NCI-H1105 treated with DMSO at 0.1 percent for 48 hours (cell line): ENCODE data around the gene LINC01488.

ENCODE experiments used
- DNase-seq: peaks from one replicate; lab custom pipeline; 2025; lab: John Stamatoyannopoulos, UW

The LINC01488 gene

GRCh38 chr11:69463995-69464960 is 17.2 kb upstream of the LINC01488 start:
- no peak for DNase-seq

DNA sequence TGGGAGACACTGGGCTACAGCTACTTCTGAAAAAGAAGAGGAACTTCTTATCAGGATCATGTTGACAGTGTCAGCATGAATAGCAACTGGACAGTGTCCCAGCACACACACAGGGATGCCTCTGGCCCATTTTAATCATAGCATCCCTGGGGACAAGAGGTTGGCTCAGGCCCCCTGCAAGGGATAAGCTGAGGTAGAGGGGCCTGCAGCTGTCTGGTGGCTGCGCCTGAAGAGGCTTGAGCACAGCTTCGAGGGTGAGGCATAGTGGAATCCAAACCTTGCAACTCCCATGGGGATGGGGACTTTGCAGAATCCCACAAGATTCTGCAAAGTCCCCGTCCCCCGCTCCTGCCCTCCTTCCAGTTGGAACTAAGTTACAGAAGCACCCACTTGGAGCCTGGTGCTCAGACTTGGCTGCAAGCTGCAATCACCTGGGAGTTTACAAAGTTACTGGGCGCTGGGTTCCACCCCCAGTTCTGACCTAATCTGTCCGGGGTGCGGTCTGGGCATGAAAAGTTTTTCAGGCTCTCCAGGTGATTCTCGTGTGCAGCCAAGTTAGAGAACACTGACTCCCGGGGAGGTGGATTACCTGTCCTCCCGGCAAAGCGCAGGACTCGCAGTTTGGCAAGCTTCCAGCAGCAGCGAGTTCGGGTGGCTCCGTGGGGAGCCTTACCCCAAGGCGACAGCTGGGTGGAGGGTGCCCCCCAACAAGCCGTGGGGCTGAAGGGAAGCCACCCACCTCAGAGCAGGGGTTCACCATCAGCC is 16.0 kb upstream of the LINC01488 start:
- DNase-seq = no peak

- DNase-seq = no peak
Observed at GRCh38 chr11:69466039-69466438, 15.4 kb upstream of the LINC01488 start.

DNA sequence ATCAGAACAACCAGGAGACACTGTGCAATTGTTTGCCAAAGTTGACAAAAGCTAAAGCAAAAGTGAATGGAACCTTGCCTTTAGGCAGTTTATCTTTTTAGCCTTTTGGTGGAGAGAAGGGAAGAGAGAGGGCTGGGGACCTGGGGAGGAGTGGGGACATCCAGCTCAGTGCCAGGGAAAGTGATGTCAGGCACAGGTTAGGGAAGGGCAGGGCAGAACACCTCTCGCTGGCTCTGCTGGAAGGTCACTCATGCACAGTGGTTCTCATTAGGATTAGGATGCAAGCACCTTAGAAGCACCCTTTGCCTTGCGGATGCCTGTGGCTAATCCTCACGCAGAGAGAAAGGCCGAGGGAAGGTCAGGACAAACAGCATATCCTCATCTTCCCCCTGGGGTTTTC is 14.3 kb upstream of the LINC01488 start:
- no peak for DNase-seq

DNA sequence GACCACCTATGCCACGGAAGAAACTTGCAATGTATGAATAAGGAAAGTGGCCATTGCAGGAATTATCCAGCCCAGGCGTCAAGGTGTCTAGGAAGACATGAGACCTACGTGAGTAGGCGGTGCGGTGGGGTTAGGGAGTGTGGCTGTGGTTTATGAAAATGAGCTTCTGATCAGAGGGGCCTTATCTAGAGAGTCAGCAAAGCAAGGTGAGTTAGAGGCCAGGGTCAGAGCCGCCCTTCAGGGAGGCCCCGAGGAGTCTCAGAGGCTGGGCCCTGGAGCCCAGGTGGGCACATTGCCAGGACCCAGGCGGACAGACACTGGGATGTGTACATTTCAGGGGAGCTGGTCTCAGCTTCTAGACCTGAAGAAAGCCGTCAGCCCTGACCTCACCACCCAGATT is 13.8 kb upstream of the LINC01488 start:
- DNase-seq = no peak

GRCh38 chr11:69468221-69468620 is 13.2 kb upstream of the LINC01488 start:
- no peak for DNase-seq

GRCh38 chr11:69468911-69469885 is 12.3 kb upstream of the LINC01488 start:
- no peak for DNase-seq

DNA sequence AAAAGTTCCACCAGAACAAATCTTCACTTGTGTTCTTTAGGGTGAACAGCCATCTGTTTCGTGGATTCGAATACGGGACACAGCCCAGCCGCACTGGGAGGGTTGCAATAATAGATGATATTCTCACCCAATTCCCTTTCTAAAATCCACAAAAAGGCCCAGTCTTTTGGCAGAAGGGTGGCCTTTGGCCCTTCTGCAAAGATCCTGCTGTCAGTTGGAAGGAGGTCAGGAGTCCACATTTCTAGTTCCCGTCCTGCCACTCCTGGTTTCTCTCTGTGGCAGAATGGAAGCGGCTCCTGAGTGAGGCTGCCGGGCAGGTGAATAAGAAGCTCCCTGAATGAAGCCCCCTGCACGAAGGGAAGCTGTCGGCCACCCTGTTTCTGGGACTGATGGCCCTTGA is 11.2 kb upstream of the LINC01488 start:
- DNase-seq = no peak

DNA sequence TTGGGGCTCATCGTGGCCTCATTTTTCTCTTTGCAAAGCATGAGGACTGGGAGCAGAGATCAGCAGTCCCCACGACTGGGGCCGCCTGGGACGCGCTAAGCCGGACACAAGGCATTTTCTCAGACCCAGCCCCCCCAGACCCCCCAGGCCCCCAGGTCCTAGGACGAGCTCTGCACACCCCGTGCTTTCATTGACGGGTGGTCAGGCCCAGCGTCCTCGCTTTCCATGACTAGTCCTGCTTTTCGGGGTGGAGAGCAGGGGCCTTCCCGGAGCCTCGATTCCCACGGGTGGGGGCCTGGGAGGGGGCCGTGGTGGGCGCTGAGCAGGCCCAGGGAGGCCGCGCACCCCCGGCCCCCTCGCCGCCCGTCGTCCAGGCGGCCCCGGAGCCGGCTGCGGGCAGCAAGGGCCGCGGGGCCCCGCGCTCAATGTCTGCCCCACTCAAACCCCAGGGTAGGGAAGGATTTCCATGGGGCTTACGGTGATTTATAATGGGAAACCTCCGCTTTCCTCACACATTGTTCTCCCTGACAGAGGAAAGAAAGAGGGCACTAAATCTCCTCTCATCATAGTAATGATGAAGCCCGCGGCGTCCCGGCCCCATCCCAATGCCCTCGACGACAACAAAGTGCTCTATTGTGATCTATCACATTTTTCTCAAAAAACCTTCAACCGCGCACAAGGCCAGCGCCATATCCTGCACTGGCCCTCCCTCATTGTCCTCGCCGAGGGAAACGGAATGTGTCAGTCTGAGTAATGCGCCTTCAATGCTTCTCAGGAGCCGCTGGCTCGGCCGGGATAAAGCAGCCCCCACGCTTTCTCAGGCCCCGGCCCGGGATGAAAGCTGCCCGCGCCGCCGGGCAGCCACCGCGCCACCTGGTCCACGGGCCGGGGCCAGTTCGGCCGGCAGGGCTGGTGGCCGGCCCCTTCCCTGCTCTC is 10.4 kb upstream of the LINC01488 start:
- DNase-seq = no peak

DNA sequence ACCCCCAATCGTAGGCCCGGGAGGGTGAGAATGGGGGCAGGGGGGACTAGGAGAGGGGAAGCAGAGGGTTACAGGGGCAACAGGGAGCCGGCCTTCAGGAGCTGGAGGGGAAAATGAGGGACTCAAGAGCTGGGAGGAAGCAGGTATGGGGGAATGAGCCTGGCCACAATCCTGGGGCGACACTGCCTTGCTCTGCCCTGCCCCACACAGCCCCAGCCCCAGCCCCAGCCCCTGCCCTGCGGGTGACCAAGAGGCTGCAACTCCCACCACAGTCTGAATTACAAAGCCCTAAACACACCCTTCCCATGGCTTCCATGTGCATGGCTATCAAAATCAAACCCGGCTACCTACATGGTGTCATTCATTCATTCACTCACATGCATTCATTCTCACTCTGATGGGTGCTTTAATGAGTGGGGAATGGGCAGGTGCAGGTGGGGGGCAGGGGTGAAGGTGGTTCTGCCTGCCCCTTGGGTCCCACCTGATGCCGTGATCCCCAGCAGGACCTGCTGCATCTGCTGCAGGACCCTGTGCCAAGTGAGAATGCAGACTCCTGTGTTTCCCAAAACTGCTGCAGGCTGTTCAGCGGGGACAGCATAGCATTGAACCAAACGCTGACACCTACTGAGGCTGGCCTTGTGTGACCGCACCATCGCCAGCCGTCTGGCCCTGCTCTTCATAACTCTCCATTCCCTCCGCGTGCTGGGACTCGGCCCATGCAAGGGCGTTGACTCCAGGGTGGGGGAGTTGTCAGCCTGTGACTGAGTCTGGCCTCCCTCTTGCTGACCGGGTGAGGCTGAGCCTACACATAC is 9.5 kb upstream of the LINC01488 start:
- DNase-seq = no peak

GRCh38 chr11:69472541-69473275 is 8.8 kb upstream of the LINC01488 start:
- no peak for DNase-seq

- no peak for DNase-seq
Observed at GRCh38 chr11:69473276-69473845, 8.1 kb upstream of the LINC01488 start.

DNA sequence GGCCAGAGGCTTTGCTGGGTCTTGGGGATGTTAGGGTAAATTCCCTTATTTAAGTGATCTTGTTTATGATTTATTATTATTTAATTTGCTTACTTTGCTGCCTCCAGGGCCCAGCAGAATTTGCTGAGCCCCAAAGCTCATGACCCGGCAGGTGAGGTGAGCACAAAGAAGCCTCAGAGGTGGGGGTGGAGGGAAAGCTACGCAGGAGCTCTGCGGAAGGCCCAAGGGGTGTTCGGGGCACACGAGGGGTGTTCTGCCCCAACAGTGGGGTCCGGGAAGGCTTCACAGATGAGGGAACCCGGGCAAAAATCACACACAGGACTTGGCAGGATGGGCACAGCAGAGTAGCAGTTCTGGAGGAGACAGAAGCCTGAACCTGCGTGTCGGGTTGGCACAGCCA is 6.7 kb upstream of the LINC01488 start:
- no peak for DNase-seq

DNA sequence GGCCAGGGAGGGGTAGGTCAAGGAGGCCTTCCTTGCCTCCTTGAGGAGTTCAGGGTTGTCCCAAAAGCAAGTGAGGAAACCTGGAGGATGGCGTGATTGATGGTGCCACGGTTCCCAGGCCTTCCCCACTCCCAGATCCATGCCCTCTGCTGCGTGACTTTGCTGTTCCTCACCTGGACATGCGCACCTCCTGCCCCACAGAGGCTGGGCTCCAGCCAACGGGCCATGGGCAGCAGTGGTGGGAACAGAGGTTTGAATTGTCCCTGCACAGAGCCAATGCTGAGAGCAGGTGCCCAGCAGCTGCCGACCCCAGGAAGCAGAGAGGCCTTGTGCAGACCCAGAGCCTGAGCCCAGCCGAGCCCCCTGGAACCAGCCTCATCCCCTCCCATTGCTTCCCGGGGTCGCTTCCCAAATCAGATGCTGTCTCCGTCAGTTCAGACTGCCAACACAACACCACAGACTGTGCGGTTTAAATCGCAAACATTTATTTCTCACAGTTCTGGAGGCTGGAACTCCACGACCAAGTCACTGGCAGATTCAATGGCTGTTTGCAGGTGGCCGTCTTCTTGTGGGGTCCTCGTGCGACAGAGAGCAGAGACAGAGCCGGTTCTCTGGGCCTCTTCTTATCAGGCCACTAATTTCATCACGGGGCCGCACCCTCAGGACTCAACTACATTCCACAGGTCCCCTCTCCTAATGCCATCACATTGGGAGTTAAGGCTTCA is 6.2 kb upstream of the LINC01488 start:
- DNase-seq = no peak

DNA sequence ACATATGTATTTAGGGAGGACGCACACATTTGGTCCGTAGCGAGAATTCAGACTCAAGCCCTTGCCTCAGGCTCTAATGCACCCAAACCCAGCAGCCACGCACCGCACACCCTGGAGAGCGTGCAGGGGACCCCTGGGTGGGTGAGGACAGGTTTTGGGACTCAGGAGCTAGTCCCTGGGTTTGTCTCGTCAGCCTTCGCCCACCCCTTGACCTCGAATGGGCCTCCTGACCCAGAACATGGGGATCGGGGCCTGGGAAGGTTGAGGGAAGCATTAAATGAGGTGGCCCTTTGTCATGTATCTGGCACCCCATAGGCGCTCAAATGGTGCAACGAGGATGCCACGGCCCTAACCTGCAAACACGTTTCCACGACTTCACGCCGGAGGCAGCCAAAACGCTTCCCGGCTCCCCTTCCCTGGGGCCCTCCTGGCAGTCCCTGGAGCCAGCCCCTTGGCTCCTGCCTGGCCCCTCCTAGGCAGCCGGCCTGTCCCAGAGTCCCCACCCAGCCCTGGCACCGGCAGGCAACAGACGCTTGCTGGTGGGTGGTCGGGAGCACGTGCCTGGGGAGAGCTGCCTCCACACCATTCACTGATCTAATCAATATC is 5.5 kb upstream of the LINC01488 start:
- no peak for DNase-seq

DNA sequence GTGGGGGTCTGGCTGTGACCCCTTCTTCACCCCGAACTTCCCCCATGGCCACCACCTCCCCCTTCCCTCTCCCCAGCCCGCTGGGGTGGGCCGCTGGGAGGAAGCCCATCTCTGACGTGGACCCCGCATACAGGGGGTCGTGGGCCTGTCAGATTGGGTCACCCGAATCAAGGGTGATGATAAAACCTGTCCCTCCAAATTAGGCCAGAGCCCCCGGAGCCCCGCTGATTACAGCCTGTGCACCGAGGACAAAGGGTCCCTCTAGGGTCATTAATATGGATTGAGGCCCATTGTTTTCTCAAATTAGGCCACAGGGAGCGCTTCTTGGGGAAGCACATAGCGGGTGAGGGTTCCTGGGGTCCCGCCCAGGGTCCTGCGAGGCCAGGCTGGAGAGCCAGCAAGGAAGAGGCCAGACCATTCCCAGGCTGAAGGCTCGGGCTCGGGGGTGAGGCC is 4.9 kb upstream of the LINC01488 start:
- no peak for DNase-seq

- no peak for DNase-seq
Observed at GRCh38 chr11:69477086-69477485, 4.4 kb upstream of the LINC01488 start.
